ENCODE measurements around the gene HNMT.
"Not testable (repeated sequence)": the region's sequence is repeated elsewhere in the genome, so short reads cannot be mapped to it uniquely, and the experiment has no call there.

HNMT gene

GRCh38 chr2:138040616-138041015 lies 76.3 kb downstream of the HNMT start:
- no peaks in the 10 kb centered on the region for H3K9me3 ChIP-seq (ENCODE audit: insufficient read depth, low read length, severe bottlenecking)
- ATAC-seq (ENCODE audit: insufficient read depth, low read depth) (no peak), DNase-seq (no peak)
- H3K27ac ChIP-seq (ENCODE audit: low read length): no peak overlapping the region
- H3K36me3 ChIP-seq (ENCODE audit: insufficient read depth, low read length): no peaks in the 10 kb centered on the region
- H3K27me3 ChIP-seq (ENCODE audit: insufficient read depth, low read length, poor library complexity): no peaks in the 10 kb centered on the region
- no peaks in the 10 kb centered on the region for H4K20me1 ChIP-seq (ENCODE audit: insufficient read depth, low read length)
- no peak overlapping the region for H3K9ac ChIP-seq (ENCODE audit: low read depth, low read length)
- no peak overlapping the region for H3K4me2 ChIP-seq (ENCODE audit: insufficient read depth, low read length)
- no peaks in the 10 kb centered on the region for H3K4me1 ChIP-seq (ENCODE audit: insufficient read depth, low read length)
- no peaks in the 10 kb centered on the region for H3K79me2 ChIP-seq (ENCODE audit: insufficient read depth, low read length)
- H2AFZ ChIP-seq (ENCODE audit: low read depth, low read length): no peak overlapping the region
- no peak overlapping the region for H3K4me3 ChIP-seq (ENCODE audit: low read depth in 1 of 2, low read length in 2 of 2)
- TF ChIP-seq EZH2 (IDR thresholded peaks at IDR 0.05; ENCODE audit: borderline replicate concordance, low read depth, low read length, severe bottlenecking): no peak
- TF ChIP-seq, protein P1, sequence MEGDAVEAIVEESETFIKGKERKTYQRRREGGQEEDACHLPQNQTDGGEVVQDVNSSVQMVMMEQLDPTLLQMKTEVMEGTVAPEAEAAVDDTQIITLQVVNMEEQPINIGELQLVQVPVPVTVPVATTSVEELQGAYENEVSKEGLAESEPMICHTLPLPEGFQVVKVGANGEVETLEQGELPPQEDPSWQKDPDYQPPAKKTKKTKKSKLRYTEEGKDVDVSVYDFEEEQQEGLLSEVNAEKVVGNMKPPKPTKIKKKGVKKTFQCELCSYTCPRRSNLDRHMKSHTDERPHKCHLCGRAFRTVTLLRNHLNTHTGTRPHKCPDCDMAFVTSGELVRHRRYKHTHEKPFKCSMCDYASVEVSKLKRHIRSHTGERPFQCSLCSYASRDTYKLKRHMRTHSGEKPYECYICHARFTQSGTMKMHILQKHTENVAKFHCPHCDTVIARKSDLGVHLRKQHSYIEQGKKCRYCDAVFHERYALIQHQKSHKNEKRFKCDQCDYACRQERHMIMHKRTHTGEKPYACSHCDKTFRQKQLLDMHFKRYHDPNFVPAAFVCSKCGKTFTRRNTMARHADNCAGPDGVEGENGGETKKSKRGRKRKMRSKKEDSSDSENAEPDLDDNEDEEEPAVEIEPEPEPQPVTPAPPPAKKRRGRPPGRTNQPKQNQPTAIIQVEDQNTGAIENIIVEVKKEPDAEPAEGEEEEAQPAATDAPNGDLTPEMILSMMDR (IDR thresholded peaks at IDR 0.05; ENCODE audit: borderline replicate concordance, extremely low read depth, low read length, poor library complexity, severe bottlenecking): no peak

- no peak overlapping the region for H2AFZ ChIP-seq (ENCODE audit: low read depth, low read length)
Observed at GRCh38 chr2:138042311-138042710, 78.0 kb downstream of the HNMT start.

GRCh38 chr2:138043588-138043987 lies 79.3 kb downstream of the HNMT start:
- not testable (repeated sequence) for H3K79me2 ChIP-seq (ENCODE audit: insufficient read depth, low read length); H2AFZ ChIP-seq (ENCODE audit: low read depth, low read length); H3K36me3 ChIP-seq (ENCODE audit: insufficient read depth, low read length); DNase-seq; H3K27me3 ChIP-seq (ENCODE audit: insufficient read depth, low read length, poor library complexity); H3K4me3 ChIP-seq (ENCODE audit: low read depth in 1 of 2, low read length in 2 of 2); ATAC-seq (ENCODE audit: insufficient read depth, low read depth); H3K27ac ChIP-seq (ENCODE audit: low read length); H4K20me1 ChIP-seq (ENCODE audit: insufficient read depth, low read length); H3K9ac ChIP-seq (ENCODE audit: low read depth, low read length); H3K4me2 ChIP-seq (ENCODE audit: insufficient read depth, low read length); H3K9me3 ChIP-seq (ENCODE audit: insufficient read depth, low read length, severe bottlenecking); H3K4me1 ChIP-seq (ENCODE audit: insufficient read depth, low read length)

More at GRCh38 chr2:138042311-138042710, 78.0 kb downstream of the HNMT start:
- DNase-seq (no peak), ATAC-seq (ENCODE audit: insufficient read depth, low read depth) (no peak)
- Histone ChIP-seq H3K4me1 (ENCODE audit: insufficient read depth, low read length) (no peaks in the 10 kb centered on the region), H3K79me2 (ENCODE audit: insufficient read depth, low read length) (no peaks in the 10 kb centered on the region), H3K9ac (ENCODE audit: low read depth, low read length) (no peak overlapping the region), H3K36me3 (ENCODE audit: insufficient read depth, low read length) (no peaks in the 10 kb centered on the region), H3K27ac (ENCODE audit: low read length) (no peak overlapping the region), H3K9me3 (ENCODE audit: insufficient read depth, low read length, severe bottlenecking) (no peaks in the 10 kb centered on the region), H3K4me3 (ENCODE audit: low read depth in 1 of 2, low read length in 2 of 2) (no peak overlapping the region), H4K20me1 (ENCODE audit: insufficient read depth, low read length) (no peaks in the 10 kb centered on the region), H3K4me2 (ENCODE audit: insufficient read depth, low read length) (no peak overlapping the region), H3K27me3 (ENCODE audit: insufficient read depth, low read length, poor library complexity) (no peaks in the 10 kb centered on the region)
- TF ChIP-seq EZH2 (IDR thresholded peaks at IDR 0.05; ENCODE audit: borderline replicate concordance, low read depth, low read length, severe bottlenecking): no peak
- TF ChIP-seq, protein P1 (IDR thresholded peaks at IDR 0.05; ENCODE audit: borderline replicate concordance, extremely low read depth, low read length, poor library complexity, severe bottlenecking): no peak

- H3K27me3 ChIP-seq (ENCODE audit: insufficient read depth, low read length, poor library complexity): no peaks in the 10 kb centered on the region
- H3K9ac ChIP-seq (ENCODE audit: low read depth, low read length): no peak overlapping the region
- ATAC-seq (ENCODE audit: insufficient read depth, low read depth) (no peak), DNase-seq (no peak)
- H3K4me2 ChIP-seq (ENCODE audit: insufficient read depth, low read length): no peak overlapping the region
- no peaks in the 10 kb centered on the region for H3K79me2 ChIP-seq (ENCODE audit: insufficient read depth, low read length)
- no peaks in the 10 kb centered on the region for H4K20me1 ChIP-seq (ENCODE audit: insufficient read depth, low read length)
- no peak overlapping the region for H3K4me3 ChIP-seq (ENCODE audit: low read depth in 1 of 2, low read length in 2 of 2)
- TF ChIP-seq, protein P1 (IDR thresholded peaks at IDR 0.05; ENCODE audit: borderline replicate concordance, extremely low read depth, low read length, poor library complexity, severe bottlenecking): no peak
- TF ChIP-seq EZH2 (IDR thresholded peaks at IDR 0.05; ENCODE audit: borderline replicate concordance, low read depth, low read length, severe bottlenecking): no peak
- H3K27ac ChIP-seq (ENCODE audit: low read length): no peak overlapping the region
- H3K9me3 ChIP-seq (ENCODE audit: insufficient read depth, low read length, severe bottlenecking): no peaks in the 10 kb centered on the region
- no peak overlapping the region for H2AFZ ChIP-seq (ENCODE audit: low read depth, low read length)
- H3K36me3 ChIP-seq (ENCODE audit: insufficient read depth, low read length): no peaks in the 10 kb centered on the region
- no peaks in the 10 kb centered on the region for H3K4me1 ChIP-seq (ENCODE audit: insufficient read depth, low read length)
Observed at GRCh38 chr2:138058427-138058826, 94.2 kb downstream of the HNMT start.

All from DND-41 (cell line).